ENCODE results near the gene MFF. TPM values are rescaled to one million over a fixed set of nuclear protein-coding genes. Genes with fewer than 3 reads are reported as not detected.
A peak's percentile ranks its signal among the peaks of the same experiment; 100 is the strongest.

The MFF gene
- polyA plus RNA-seq: 10 to 100 TPM; 68.8 to 86.6 (median 80.9) TPM
- long read RNA-seq, donor 1: 0 reads
- long read RNA-seq, donor 2, transcript MFF-205 (7 exons, 1,085 nt): major isoform, 6 of 13 reads
- long read RNA-seq, donor 2, transcript MFF-201 (9 exons, 2,004 nt): minor isoform, 5 of 13 reads
- long read RNA-seq, donor 2, partial matches to known transcripts: 0 of 13 reads
- long read RNA-seq, donor 2, other reads (novel, unspliced or antisense): 0 of 13 reads
- long read RNA-seq, donor 3, partial matches to known transcripts: 23 of 39 reads
- long read RNA-seq, donor 3, other reads (novel, unspliced or antisense): 0 of 39 reads
- long read RNA-seq, donor 4, partial matches to known transcripts: 0 of 1 reads
- long read RNA-seq, donor 4, other reads (novel, unspliced or antisense): 0 of 1 reads
- long read RNA-seq, donor 5, partial matches to known transcripts: 0 of 8 reads
- long read RNA-seq, donor 5, other reads (novel, unspliced or antisense): 0 of 8 reads
- long read RNA-seq, donor 6, transcript MFF-205 (7 exons, 1,085 nt): major isoform, 11 of 29 reads
- long read RNA-seq, donor 6, transcript MFF-201 (9 exons, 2,004 nt): major isoform, 11 of 29 reads
- long read RNA-seq, donor 6, partial matches to known transcripts: 0 of 29 reads
- long read RNA-seq, donor 6, other reads (novel, unspliced or antisense): 0 of 29 reads
- long read RNA-seq, donor 7: 0 reads
- long read RNA-seq, donor 8, partial matches to known transcripts: 0 of 1 reads
- long read RNA-seq, donor 8, other reads (novel, unspliced or antisense): 0 of 1 reads
- long read RNA-seq, donor 9, partial matches to known transcripts: 0 of 5 reads
- long read RNA-seq, donor 9, other reads (novel, unspliced or antisense): 0 of 5 reads
- long read RNA-seq, donor 10, transcript MFF-201 (9 exons, 2,004 nt): major isoform, 12 of 40 reads
- long read RNA-seq, donor 10, transcript MFF-222 (4 exons, 1,653 nt): minor isoform, 6 of 40 reads
- long read RNA-seq, donor 10, transcript MFF-220 (2 exons, 660 nt): minor isoform, 5 of 40 reads
- long read RNA-seq, donor 10, partial matches to known transcripts: 0 of 40 reads
- long read RNA-seq, donor 10, other reads (novel, unspliced or antisense): 8 of 40 reads

GRCh38 chr2:227324995-227325838 lies at the start of gene MFF:
Gene MFF (plus strand): TSS chr2:227325251. CDS start chr2:227330666, 5,415 bp downstream.
- peak; percentile 94 to 98 for DNase-seq
- H3K27ac ChIP-seq (ENCODE audit: low read depth in 1 of 3, low read length in 2 of 3): peak within 1 kb of the TSS; percentile 71 to 88 (median 85)
- no peak for FAIRE-seq

DNA sequence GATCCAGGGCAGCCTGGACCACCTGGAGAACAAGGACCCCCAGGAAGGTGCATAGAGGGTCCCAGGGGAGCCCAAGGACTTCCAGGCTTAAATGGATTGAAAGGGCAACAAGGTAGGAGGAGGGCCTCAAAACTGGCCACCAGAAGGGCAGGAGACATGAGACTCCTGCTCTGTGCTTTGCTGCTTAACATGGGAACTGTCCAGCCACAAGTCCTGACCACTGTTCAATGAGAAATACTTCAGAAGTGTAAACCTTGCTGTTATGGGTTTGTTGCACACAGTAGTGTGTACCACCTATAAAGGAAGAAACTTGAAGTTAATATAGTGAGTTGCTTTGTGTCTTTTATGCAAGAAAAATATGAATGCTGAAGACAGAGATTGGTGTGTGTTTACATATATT lies 44.2 kb upstream of the MFF start:
- Histone ChIP-seq H3K9me3 (ENCODE audit: control insufficient read depth in 2 of 2, insufficient read depth in 1 of 2, low read depth in 1 of 2, low read length in 1 of 2) (no peaks in the 10 kb centered on the region), H3K4me1 (ENCODE audit: control insufficient read depth in 3 of 3, insufficient read depth in 2 of 3, low read depth in 1 of 3, low read length in 2 of 3) (no peaks in the 10 kb centered on the region), H3K36me3 (ENCODE audit: control insufficient read depth in 3 of 3, insufficient read depth in 2 of 3, low read depth in 1 of 3, low read length in 3 of 3) (no peaks in the 10 kb centered on the region), H3K27ac (ENCODE audit: low read depth in 1 of 3, low read length in 2 of 3) (no peak overlapping the region), H3K4me3 (ENCODE audit: low read depth in 1 of 3, low read length in 3 of 3) (no peak overlapping the region), H3K27me3 (ENCODE audit: control insufficient read depth in 3 of 3, insufficient read depth in 3 of 3, low read length in 3 of 3) (no peaks in the 10 kb centered on the region)
- FAIRE-seq: no peak
- no peak for DNase-seq

More at GRCh38 chr2:227324995-227325838, at the start of gene MFF:
- Histone ChIP-seq H3K4me1 (ENCODE audit: control insufficient read depth in 3 of 3, insufficient read depth in 2 of 3, low read depth in 1 of 3, low read length in 2 of 3) (peaks cover 0 to 6% (median 5%) of the 10 kb centered on the region in 3 donors), H3K27me3 (ENCODE audit: control insufficient read depth in 3 of 3, insufficient read depth in 3 of 3, low read length in 3 of 3) (no peaks in the 10 kb centered on the region), H3K4me3 (ENCODE audit: low read depth in 1 of 3, low read length in 3 of 3) (peak within 1 kb of the TSS; percentile 64 to 96 (median 92)), H3K9me3 (ENCODE audit: control insufficient read depth in 2 of 2, insufficient read depth in 1 of 2, low read depth in 1 of 2, low read length in 1 of 2) (peaks cover 0 to 6% of the 10 kb centered on the region in 2 donors), H3K36me3 (ENCODE audit: control insufficient read depth in 3 of 3, insufficient read depth in 2 of 3, low read depth in 1 of 3, low read length in 3 of 3) (peaks cover 2% of the 10 kb centered on the region in 3 donors)
- 0 to 10% (median 3%) methylated on average over 63 to 67 of the region's 67 CpGs for WGBS, 3 donors

DNA sequence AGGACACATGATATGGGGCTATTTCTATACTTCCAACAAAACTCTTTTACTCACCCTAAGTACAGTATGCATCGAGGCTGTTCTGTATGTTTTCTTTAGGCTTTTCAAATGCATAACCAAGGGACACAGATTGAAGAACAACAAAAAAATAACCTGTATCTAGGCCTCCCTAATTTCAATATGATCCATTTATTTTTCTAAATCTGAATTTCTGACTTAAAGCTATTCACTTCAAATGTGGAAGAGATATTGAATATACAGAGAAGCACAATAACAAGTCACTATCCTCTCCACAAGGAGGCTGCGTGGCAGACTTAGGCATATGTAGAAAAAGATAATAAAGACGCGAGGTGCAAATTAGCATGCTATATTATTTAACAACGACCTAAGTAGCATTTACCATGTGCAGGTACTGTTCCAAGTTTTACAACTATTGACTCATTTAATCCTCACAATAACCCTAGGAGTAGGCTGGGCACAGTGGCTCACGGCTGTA lies 39.3 kb upstream of the MFF start:
- DNase-seq: no peak
- H3K9me3 ChIP-seq (ENCODE audit: control insufficient read depth in 2 of 2, insufficient read depth in 1 of 2, low read depth in 1 of 2, low read length in 1 of 2): no peaks in the 10 kb centered on the region
- FAIRE-seq: no peak
- WGBS, 3 donors: 75 to 85% (median 80%) methylated on average over 6 of the region's 6 CpGs
- H3K36me3 ChIP-seq (ENCODE audit: control insufficient read depth in 3 of 3, insufficient read depth in 2 of 3, low read depth in 1 of 3, low read length in 3 of 3): no peaks in the 10 kb centered on the region
- H3K4me3 ChIP-seq (ENCODE audit: low read depth in 1 of 3, low read length in 3 of 3): no peak overlapping the region
- no peaks in the 10 kb centered on the region for H3K4me1 ChIP-seq (ENCODE audit: control insufficient read depth in 3 of 3, insufficient read depth in 2 of 3, low read depth in 1 of 3, low read length in 2 of 3)
- H3K27ac ChIP-seq (ENCODE audit: low read depth in 1 of 3, low read length in 2 of 3): no peak overlapping the region
- no peaks in the 10 kb centered on the region for H3K27me3 ChIP-seq (ENCODE audit: control insufficient read depth in 3 of 3, insufficient read depth in 3 of 3, low read length in 3 of 3)

GRCh38 chr2:227287771-227288170 lies 37.3 kb upstream of the MFF start:
- Histone ChIP-seq H3K4me1 (ENCODE audit: control insufficient read depth in 3 of 3, insufficient read depth in 2 of 3, low read depth in 1 of 3, low read length in 2 of 3) (no peaks in the 10 kb centered on the region), H3K9me3 (ENCODE audit: control insufficient read depth in 2 of 2, insufficient read depth in 1 of 2, low read depth in 1 of 2, low read length in 1 of 2) (no peaks in the 10 kb centered on the region), H3K27ac (ENCODE audit: low read depth in 1 of 3, low read length in 2 of 3) (no peak overlapping the region), H3K36me3 (ENCODE audit: control insufficient read depth in 3 of 3, insufficient read depth in 2 of 3, low read depth in 1 of 3, low read length in 3 of 3) (no peaks in the 10 kb centered on the region), H3K27me3 (ENCODE audit: control insufficient read depth in 3 of 3, insufficient read depth in 3 of 3, low read length in 3 of 3) (no peaks in the 10 kb centered on the region), H3K4me3 (ENCODE audit: low read depth in 1 of 3, low read length in 3 of 3) (no peak overlapping the region)
- FAIRE-seq: no peak
- DNase-seq: no peak
- WGBS, 3 donors: 85 to 95% (median 87%) methylated on average over 5 of the region's 5 CpGs

DNA sequence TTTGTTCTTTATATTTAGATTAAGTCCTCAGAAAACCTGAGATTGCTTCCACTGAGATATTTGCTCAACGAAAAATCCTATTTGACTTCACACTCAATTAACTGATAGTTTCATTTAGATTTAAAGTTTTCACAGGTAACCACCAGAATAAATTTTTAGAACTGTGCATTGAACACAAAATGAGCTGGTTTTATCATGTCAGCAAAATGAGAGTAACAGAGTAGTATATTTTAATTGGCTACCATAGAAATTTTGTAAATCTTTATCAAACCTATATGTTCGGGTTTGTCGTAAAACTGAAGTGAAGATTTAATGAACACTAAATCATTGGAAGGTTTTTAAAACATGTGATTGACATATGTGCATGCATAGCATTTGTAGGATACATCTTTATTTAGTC lies 32.7 kb upstream of the MFF start:
- H3K36me3 ChIP-seq (ENCODE audit: control insufficient read depth in 3 of 3, insufficient read depth in 2 of 3, low read depth in 1 of 3, low read length in 3 of 3): no peaks in the 10 kb centered on the region
- H3K27ac ChIP-seq (ENCODE audit: low read depth in 1 of 3, low read length in 2 of 3): no peak overlapping the region
- DNase-seq (no peak), FAIRE-seq (no peak)
- no peaks in the 10 kb centered on the region for H3K4me1 ChIP-seq (ENCODE audit: control insufficient read depth in 3 of 3, insufficient read depth in 2 of 3, low read depth in 1 of 3, low read length in 2 of 3)
- H3K27me3 ChIP-seq (ENCODE audit: control insufficient read depth in 3 of 3, insufficient read depth in 3 of 3, low read length in 3 of 3): no peaks in the 10 kb centered on the region
- no peaks in the 10 kb centered on the region for H3K9me3 ChIP-seq (ENCODE audit: control insufficient read depth in 2 of 2, insufficient read depth in 1 of 2, low read depth in 1 of 2, low read length in 1 of 2)
- 76 to 79% (median 76%) methylated on average over 3 of the region's 3 CpGs for WGBS, 3 donors
- H3K4me3 ChIP-seq (ENCODE audit: low read depth in 1 of 3, low read length in 3 of 3): no peak overlapping the region

DNA sequence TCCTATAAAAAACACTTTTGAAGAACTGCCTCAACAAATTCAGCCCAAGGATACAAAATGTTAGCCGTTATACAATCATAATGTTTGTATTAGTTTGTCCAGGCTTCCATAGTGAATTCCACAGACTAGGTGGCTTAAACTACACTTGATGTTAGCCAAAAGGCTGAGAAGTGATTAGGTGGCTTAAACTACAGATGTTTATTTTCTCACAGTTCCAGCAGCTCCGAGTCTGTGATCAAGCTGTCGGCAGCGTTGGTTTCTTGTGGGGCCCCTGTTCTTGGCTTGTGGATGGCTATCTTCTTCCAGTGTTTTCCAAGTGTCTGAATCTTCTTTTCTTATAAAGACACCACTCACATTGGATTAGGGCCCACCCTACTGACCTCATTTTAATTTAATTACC lies 31.5 kb upstream of the MFF start:
- Histone ChIP-seq H3K27me3 (ENCODE audit: control insufficient read depth in 3 of 3, insufficient read depth in 3 of 3, low read length in 3 of 3) (no peaks in the 10 kb centered on the region), H3K27ac (ENCODE audit: low read depth in 1 of 3, low read length in 2 of 3) (no peak overlapping the region), H3K36me3 (ENCODE audit: control insufficient read depth in 3 of 3, insufficient read depth in 2 of 3, low read depth in 1 of 3, low read length in 3 of 3) (no peaks in the 10 kb centered on the region), H3K4me1 (ENCODE audit: control insufficient read depth in 3 of 3, insufficient read depth in 2 of 3, low read depth in 1 of 3, low read length in 2 of 3) (no peaks in the 10 kb centered on the region), H3K9me3 (ENCODE audit: control insufficient read depth in 2 of 2, insufficient read depth in 1 of 2, low read depth in 1 of 2, low read length in 1 of 2) (no peaks in the 10 kb centered on the region), H3K4me3 (ENCODE audit: low read depth in 1 of 3, low read length in 3 of 3) (no peak overlapping the region)
- no peak for DNase-seq
- WGBS, 3 donors: 78 to 92% (median 86%) methylated on average over 4 of the region's 4 CpGs
- no peak for FAIRE-seq

- DNase-seq: no peak
- Histone ChIP-seq H3K27ac (ENCODE audit: low read depth in 1 of 3, low read length in 2 of 3) (no peak overlapping the region), H3K4me1 (ENCODE audit: control insufficient read depth in 3 of 3, insufficient read depth in 2 of 3, low read depth in 1 of 3, low read length in 2 of 3) (no peaks in the 10 kb centered on the region), H3K27me3 (ENCODE audit: control insufficient read depth in 3 of 3, insufficient read depth in 3 of 3, low read length in 3 of 3) (no peaks in the 10 kb centered on the region), H3K9me3 (ENCODE audit: control insufficient read depth in 2 of 2, insufficient read depth in 1 of 2, low read depth in 1 of 2, low read length in 1 of 2) (no peaks in the 10 kb centered on the region), H3K4me3 (ENCODE audit: low read depth in 1 of 3, low read length in 3 of 3) (no peak overlapping the region), H3K36me3 (ENCODE audit: control insufficient read depth in 3 of 3, insufficient read depth in 2 of 3, low read depth in 1 of 3, low read length in 3 of 3) (no peaks in the 10 kb centered on the region)
- no peak for FAIRE-seq
- WGBS, 3 donors: 89 to 96% (median 93%) methylated on average over 4 of the region's 4 CpGs
These were observed 29.2 kb upstream of the MFF start for GRCh38 chr2:227295806-227296205.

Measured in small intestine (tissue), 16 donors.